ENCODE measurements around the gene NABP2.
"Not testable (repeated sequence)": the region's sequence is repeated elsewhere in the genome, so short reads cannot be mapped to it uniquely, and the experiment has no call there.

NABP2 gene

GRCh38 chr12:56243731-56244181 lies 19.6 kb downstream of the NABP2 start:
- no peak for DNase-seq (ENCODE audit: low read depth in 1 of 2, low spot score in 1 of 2)

GRCh38 chr12:56244494-56244893 lies 20.4 kb downstream of the NABP2 start:
- no peak for DNase-seq (ENCODE audit: low read depth in 1 of 2, low spot score in 1 of 2)

GRCh38 chr12:56247923-56248322 lies 23.8 kb downstream of the NABP2 start:
- no peak for DNase-seq (ENCODE audit: low read depth in 1 of 2, low spot score in 1 of 2)

- DNase-seq (ENCODE audit: low read depth in 1 of 2, low spot score in 1 of 2): no peak
Observed at GRCh38 chr12:56248711-56249110, 24.6 kb downstream of the NABP2 start.

GRCh38 chr12:56252649-56253048 lies 28.5 kb downstream of the NABP2 start:
- DNase-seq (ENCODE audit: low read depth in 1 of 2, low spot score in 1 of 2): no peak

- no peak for DNase-seq (ENCODE audit: low read depth in 1 of 2, low spot score in 1 of 2)
Observed at GRCh38 chr12:56253091-56253490, 28.9 kb downstream of the NABP2 start.

GRCh38 chr12:56255671-56256070 lies 31.5 kb downstream of the NABP2 start:
- no peak for DNase-seq (ENCODE audit: low read depth in 1 of 2, low spot score in 1 of 2)

- no peak for DNase-seq (ENCODE audit: low read depth in 1 of 2, low spot score in 1 of 2)
Observed at GRCh38 chr12:56256326-56256960, 32.3 kb downstream of the NABP2 start.

- no peak for DNase-seq (ENCODE audit: low read depth in 1 of 2, low spot score in 1 of 2)
Observed at GRCh38 chr12:56257071-56257470, 32.9 kb downstream of the NABP2 start.

- no peak for DNase-seq (ENCODE audit: low read depth in 1 of 2, low spot score in 1 of 2)
Observed at GRCh38 chr12:56257491-56258067, 33.4 kb downstream of the NABP2 start.

- peak; percentile 64 to 78 for DNase-seq (ENCODE audit: low read depth in 1 of 2, low spot score in 1 of 2)
Observed at GRCh38 chr12:56258068-56258819, 34.1 kb downstream of the NABP2 start, which contains the start of gene ANKRD52. Gene ANKRD52, minus strand, starts transcription at chr12:56258384. Its CDS starts 115 bp downstream, at chr12:56258269.

GRCh38 chr12:56258820-56259183 lies 34.7 kb downstream of the NABP2 start:
- DNase-seq (ENCODE audit: low read depth in 1 of 2, low spot score in 1 of 2): no peak

GRCh38 chr12:56260380-56260779 lies 36.2 kb downstream of the NABP2 start:
- no peak for DNase-seq (ENCODE audit: low read depth in 1 of 2, low spot score in 1 of 2)

GRCh38 chr12:56260921-56261320 lies 36.8 kb downstream of the NABP2 start:
- no peak for DNase-seq (ENCODE audit: low read depth in 1 of 2, low spot score in 1 of 2)

- no peak for DNase-seq (ENCODE audit: low read depth in 1 of 2, low spot score in 1 of 2)
Observed at GRCh38 chr12:56261503-56262232, 37.5 kb downstream of the NABP2 start.

- not testable (repeated sequence) for DNase-seq (ENCODE audit: low read depth in 1 of 2, low spot score in 1 of 2)
Observed at GRCh38 chr12:56262955-56263354, 38.8 kb downstream of the NABP2 start.

GRCh38 chr12:56266068-56266692 lies 42.0 kb downstream of the NABP2 start:
- not testable (repeated sequence) for DNase-seq (ENCODE audit: low read depth in 1 of 2, low spot score in 1 of 2)

- peak; percentile 71 to 76 for DNase-seq (ENCODE audit: low read depth in 1 of 2, low spot score in 1 of 2)
Observed at GRCh38 chr12:56266693-56267442, 42.7 kb downstream of the NABP2 start, which contains the start of gene COQ10A. Gene COQ10A, plus strand, starts transcription at chr12:56266942. Its CDS starts 177 bp downstream, at chr12:56267119.

- no peak for DNase-seq (ENCODE audit: low read depth in 1 of 2, low spot score in 1 of 2)
Observed at GRCh38 chr12:56267443-56268071, 43.4 kb downstream of the NABP2 start.

GRCh38 chr12:56271031-56271430 lies 46.9 kb downstream of the NABP2 start:
- no peak for DNase-seq (ENCODE audit: low read depth in 1 of 2, low spot score in 1 of 2)
